Nephron (organoid): ENCODE measurements around the gene CCL19.
"Not testable (repeated sequence)": the region's sequence is repeated elsewhere in the genome, so short reads cannot be mapped to it uniquely, and the experiment has no call there.

ENCODE experiments used
- H3K27ac Mint-ChIP-seq, 3 experiments: 2 replicates each; pipeline ENCODE4 v1.8.0; 2020; ENCODE audit warnings: mixed read lengths in 3 of 3, mild to moderate bottlenecking in 2 of 3, moderate library complexity in 1 of 3
- H3K27me3 Mint-ChIP-seq: 2 replicates; pipeline ENCODE4 v1.8.0; 2021; ENCODE audit warnings: low read depth, mild to moderate bottlenecking, moderate library complexity, mixed read lengths
- H3K36me3 Mint-ChIP-seq: 2 replicates; pipeline ENCODE4 v1.8.0; 2020; ENCODE audit warnings: low read depth, mixed read lengths
- H3K4me1 Mint-ChIP-seq: 2 replicates; pipeline ENCODE4 v1.8.0; 2020; ENCODE audit warnings: mixed read lengths
- H3K4me3 Mint-ChIP-seq, 3 experiments: 2 replicates each; pipeline ENCODE4 v1.8.0; 2020; ENCODE audit warnings: mild to moderate bottlenecking in 3 of 3, mixed read lengths in 3 of 3, moderate library complexity in 2 of 3
- H3K9me3 Mint-ChIP-seq: 2 replicates; pipeline ENCODE4 v1.8.0; 2020; ENCODE audit warnings: mixed read lengths
- TF ChIP-seq, protein P1 (sequence below), 3 experiments: fragments of 200-600 bp; sonication (generic); IDR thresholded peaks; one replicate each; pipeline ENCODE4 v1.5.0; 2021; ENCODE audit warnings: antibody characterized with exemption in 3 of 3; ENCODE audit not compliant: unreplicated experiment in 3 of 3

CCL19 gene

DNA sequence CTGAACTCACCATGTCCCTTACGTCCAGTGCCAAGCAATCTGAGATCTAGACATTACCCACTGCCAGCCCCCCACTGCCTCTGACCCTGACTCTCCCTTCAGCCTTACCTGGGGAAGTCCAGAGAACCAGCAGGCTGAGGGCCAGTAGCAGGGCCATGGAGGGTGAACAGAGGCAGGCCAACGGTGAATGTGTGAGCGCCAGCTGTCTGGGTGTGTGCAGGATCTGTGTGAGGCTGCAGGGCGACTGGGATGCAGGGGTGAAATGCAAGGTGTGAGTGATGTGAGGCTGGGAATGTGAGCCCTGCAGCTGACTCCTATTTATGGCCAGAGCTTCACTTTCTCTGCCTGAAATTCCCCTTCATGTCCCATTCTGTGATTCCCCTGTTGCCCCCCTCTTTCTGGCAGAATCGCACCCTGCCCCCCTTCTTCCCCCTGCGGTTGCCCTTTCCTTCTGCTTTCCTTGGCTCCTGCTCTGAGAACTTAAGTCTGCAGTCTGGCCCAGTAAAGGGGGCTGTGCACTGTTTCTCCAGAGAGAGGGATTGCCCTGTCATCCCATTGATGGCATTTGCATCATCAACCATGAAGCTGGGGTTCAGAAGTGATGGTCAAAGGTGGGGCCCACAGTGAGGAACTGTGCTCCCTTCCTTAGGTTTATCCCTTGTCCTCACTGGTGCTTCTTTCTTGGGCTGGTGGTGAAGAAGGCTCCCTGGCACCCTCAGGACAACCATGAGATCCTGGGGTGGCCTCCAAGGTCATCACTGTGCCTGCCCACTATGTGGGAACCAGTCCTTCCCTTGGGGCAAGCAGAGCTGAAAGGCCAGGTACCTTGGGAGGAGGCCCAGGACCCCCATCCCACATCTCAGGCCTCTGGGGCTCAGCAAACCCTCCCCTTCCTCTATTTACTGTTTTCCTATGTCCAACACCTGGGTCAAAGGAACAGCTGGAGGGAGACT lies at the start of gene CCL19:
Gene CCL19, minus strand, starts transcription at position 294 of the 953 bp plus-strand sequence. Its CDS starts 137 bp downstream, at position 157.
- Mint-ChIP-seq H3K9me3 (no peaks in the 10 kb centered on the region), H3K36me3 (peaks cover 4% of the 10 kb centered on the region), H3K4me1 (no peaks in the 10 kb centered on the region), H3K27me3 (peaks cover 3% of the 10 kb centered on the region), H3K4me3 (no peak within 1 kb of the TSS), H3K27ac (no peak within 1 kb of the TSS)
- TF ChIP-seq, protein P1, sequence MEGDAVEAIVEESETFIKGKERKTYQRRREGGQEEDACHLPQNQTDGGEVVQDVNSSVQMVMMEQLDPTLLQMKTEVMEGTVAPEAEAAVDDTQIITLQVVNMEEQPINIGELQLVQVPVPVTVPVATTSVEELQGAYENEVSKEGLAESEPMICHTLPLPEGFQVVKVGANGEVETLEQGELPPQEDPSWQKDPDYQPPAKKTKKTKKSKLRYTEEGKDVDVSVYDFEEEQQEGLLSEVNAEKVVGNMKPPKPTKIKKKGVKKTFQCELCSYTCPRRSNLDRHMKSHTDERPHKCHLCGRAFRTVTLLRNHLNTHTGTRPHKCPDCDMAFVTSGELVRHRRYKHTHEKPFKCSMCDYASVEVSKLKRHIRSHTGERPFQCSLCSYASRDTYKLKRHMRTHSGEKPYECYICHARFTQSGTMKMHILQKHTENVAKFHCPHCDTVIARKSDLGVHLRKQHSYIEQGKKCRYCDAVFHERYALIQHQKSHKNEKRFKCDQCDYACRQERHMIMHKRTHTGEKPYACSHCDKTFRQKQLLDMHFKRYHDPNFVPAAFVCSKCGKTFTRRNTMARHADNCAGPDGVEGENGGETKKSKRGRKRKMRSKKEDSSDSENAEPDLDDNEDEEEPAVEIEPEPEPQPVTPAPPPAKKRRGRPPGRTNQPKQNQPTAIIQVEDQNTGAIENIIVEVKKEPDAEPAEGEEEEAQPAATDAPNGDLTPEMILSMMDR (IDR thresholded peaks at IDR 0.05; ENCODE audit: unreplicated experiment in 3 of 3): no peak

DNA sequence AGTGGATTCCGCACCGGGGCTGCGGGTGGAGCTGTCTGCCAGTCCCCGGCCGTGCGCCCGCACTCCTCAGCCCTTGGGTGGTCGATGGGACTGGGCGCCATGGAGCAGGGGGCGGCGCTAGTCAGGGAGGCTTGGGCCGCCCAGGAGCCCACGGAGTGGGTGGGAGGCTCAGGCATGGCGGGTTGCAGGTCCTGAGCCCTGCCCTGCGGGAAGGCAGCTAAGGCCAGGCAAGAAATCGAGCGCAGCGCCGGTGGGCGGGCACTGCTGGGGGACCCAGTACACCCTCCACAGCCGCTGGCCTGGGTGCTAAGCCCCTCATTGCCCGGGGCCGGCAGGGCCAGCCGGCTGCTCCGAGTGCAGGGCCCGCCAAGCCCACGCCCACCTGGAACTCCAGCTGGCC lies 49.1 kb upstream of the CCL19 start:
- peaks cover 13% of the 10 kb centered on the region for H3K4me1 Mint-ChIP-seq
- H3K27ac Mint-ChIP-seq, H3K4me3 Mint-ChIP-seq, H3K36me3 Mint-ChIP-seq, H3K9me3 Mint-ChIP-seq, H3K27me3 Mint-ChIP-seq: not testable (repeated sequence)

DNA sequence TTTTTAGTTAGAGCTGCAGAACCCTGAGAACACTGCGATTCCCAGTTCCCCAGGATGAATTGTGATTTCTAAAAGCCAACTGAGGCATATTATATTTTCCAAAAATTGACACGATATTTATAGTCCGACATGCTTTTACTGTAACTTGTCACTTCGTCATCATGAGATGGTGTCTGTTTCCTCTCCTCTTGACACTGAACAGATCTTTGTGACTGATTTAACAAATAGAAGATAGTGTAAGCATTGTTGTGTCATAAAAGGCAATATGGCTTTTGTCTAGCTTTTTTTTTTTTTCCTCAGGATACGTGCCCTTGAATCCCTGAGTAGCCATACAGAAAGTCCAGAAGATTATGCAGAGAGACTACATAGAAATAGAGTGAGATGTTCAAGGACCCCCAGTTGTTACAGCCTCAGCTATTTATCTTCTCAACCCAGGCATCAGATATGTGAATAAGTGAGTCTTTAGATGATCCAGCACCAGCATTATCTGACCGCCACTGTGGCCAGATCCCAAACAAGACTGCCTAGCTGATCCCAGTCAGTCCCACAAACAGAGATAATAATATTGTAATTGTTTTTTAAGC lies 46.7 kb upstream of the CCL19 start:
- Mint-ChIP-seq H3K4me3 (no peak overlapping the region), H3K27ac (no peak overlapping the region), H3K4me1 (peaks cover 6% of the 10 kb centered on the region), H3K27me3 (no peaks in the 10 kb centered on the region), H3K9me3 (no peaks in the 10 kb centered on the region), H3K36me3 (no peaks in the 10 kb centered on the region)
- TF ChIP-seq, protein P1 (IDR thresholded peaks at IDR 0.05; ENCODE audit: unreplicated experiment in 3 of 3): no peak

DNA sequence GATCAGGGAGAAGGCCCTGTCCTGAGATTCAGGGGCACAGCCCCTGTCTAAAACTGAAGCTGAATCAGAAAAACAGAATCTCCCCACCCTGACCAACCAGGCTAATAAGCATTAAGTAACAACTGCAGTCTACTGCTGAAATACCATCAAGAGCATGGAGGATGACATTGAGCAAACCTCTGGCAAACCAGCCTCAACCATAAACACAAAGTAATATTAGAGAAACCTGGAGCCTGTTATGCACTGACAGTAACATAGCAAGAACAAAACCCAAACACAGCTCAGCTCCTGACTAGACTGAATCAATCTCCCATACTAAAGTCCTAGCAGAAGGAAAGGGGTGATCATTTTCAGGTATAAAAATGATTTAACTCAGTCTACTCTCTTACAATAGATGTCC lies 43.6 kb upstream of the CCL19 start:
- H3K4me3 Mint-ChIP-seq: no peak overlapping the region
- TF ChIP-seq, protein P1 (IDR thresholded peaks at IDR 0.05; ENCODE audit: unreplicated experiment in 3 of 3): no peak

GRCh38 chr9:34732886-34733285 lies 41.8 kb upstream of the CCL19 start:
- Mint-ChIP-seq H3K9me3 (no peaks in the 10 kb centered on the region), H3K27me3 (peaks cover 5% of the 10 kb centered on the region), H3K4me3 (no peak overlapping the region), H3K27ac (no peak overlapping the region), H3K36me3 (no peaks in the 10 kb centered on the region), H3K4me1 (no peaks in the 10 kb centered on the region)
- TF ChIP-seq, protein P1 (IDR thresholded peaks at IDR 0.05; ENCODE audit: unreplicated experiment in 3 of 3): no peak

More for the DNA sequence above, 43.6 kb upstream of the CCL19 start:
- no peaks in the 10 kb centered on the region for H3K9me3 Mint-ChIP-seq
- H3K36me3 Mint-ChIP-seq: no peaks in the 10 kb centered on the region
- H3K27me3 Mint-ChIP-seq: peaks cover 3% of the 10 kb centered on the region
- peak overlapping the region in 1 of 3 experiments; percentile 58 for H3K27ac Mint-ChIP-seq
- no peaks in the 10 kb centered on the region for H3K4me1 Mint-ChIP-seq

GRCh38 chr9:34732478-34732877 lies 41.4 kb upstream of the CCL19 start:
- peaks cover 9% of the 10 kb centered on the region for H3K27me3 Mint-ChIP-seq
- no peaks in the 10 kb centered on the region for H3K36me3 Mint-ChIP-seq
- H3K4me1 Mint-ChIP-seq: no peaks in the 10 kb centered on the region
- no peaks in the 10 kb centered on the region for H3K9me3 Mint-ChIP-seq
- TF ChIP-seq, protein P1 (IDR thresholded peaks at IDR 0.05; ENCODE audit: unreplicated experiment in 3 of 3): no peak
- no peak overlapping the region for H3K4me3 Mint-ChIP-seq
- H3K27ac Mint-ChIP-seq: no peak overlapping the region
